Lung (tissue), 12 donors: ENCODE results near the gene ABLIM2. TPM values are rescaled to one million over a fixed set of nuclear protein-coding genes. Genes with fewer than 3 reads are reported as not detected.

Source experiments
- ATAC-seq: fragments of 200-7000 bp; cut with Tn5 transposase; one replicate; pipeline ENCODE4 v1.9.1; 2020; ENCODE audit warnings: moderate number of reproducible peaks; ENCODE audit not compliant: insufficient read depth, low FRiP score
- DNase-seq, 3 donors: peaks; one replicate each; pipeline ENCODE4 v3.0.0-alpha.2; 2013 to 2017
- H3K27ac ChIP-seq, 2 donors: one replicate each; pipeline ENCODE4 v1.5.1; 2013; ENCODE audit warnings: mild to moderate bottlenecking in 2 of 2, moderate library complexity in 2 of 2, control low read depth in 1 of 2, inconsistent platforms in 1 of 2, low read depth in 1 of 2, low read length in 1 of 2
- H3K27me3 ChIP-seq, 3 donors: one replicate each; pipeline ENCODE4 v1.5.1; 2013; ENCODE audit warnings: low read length in 2 of 3; ENCODE audit not compliant: control insufficient read depth in 3 of 3, insufficient read depth in 3 of 3
- H3K36me3 ChIP-seq, 4 donors: one replicate each; pipeline ENCODE4 v1.5.1; 2013; ENCODE audit warnings: low read length in 4 of 4, mild to moderate bottlenecking in 1 of 4, moderate library complexity in 1 of 4; ENCODE audit not compliant: control insufficient read depth in 4 of 4, insufficient read depth in 4 of 4
- H3K4me1 ChIP-seq, 5 donors: one replicate each; pipeline ENCODE4 v1.5.1; 2013; ENCODE audit warnings: low read length in 5 of 5, mild to moderate bottlenecking in 2 of 5, moderate library complexity in 1 of 5; ENCODE audit not compliant: control insufficient read depth in 5 of 5, insufficient read depth in 5 of 5
- H3K4me3 ChIP-seq: one replicate; pipeline ENCODE4 v1.5.1; 2013; ENCODE audit warnings: mild to moderate bottlenecking, control low read depth, moderate library complexity
- H3K9ac ChIP-seq, 2 donors: one replicate each; pipeline ENCODE4 v1.5.1; 2013; ENCODE audit warnings: low read length in 2 of 2, control low read depth in 1 of 2; ENCODE audit not compliant: insufficient read depth in 1 of 2
- H3K9me3 ChIP-seq, 4 donors: one replicate each; pipeline ENCODE4 v1.5.1; 2013; ENCODE audit warnings: low read length in 3 of 4, mild to moderate bottlenecking in 1 of 4, moderate library complexity in 1 of 4; ENCODE audit not compliant: control insufficient read depth in 4 of 4, insufficient read depth in 3 of 4
- WGBS, 2 donors: extraction: QIAGEN DNeasy Blood & Tissue Kit; methylation state at CpG; one replicate each; pipeline ENCODE4 v1.1.7; 2013; 5-methylcytosine and 5-hydroxymethylcytosine counted together
- polyA plus RNA-seq, 2 donors: library from polyadenylated mRNA; stranded (reverse); fragments of 200-250 nt; gene quantifications; one replicate each; pipeline ENCODE4 v1.2.1, GENCODE V29; 2013
- total RNA-seq, 2 donors: library from RNA; depleted of rRNA in 1 of 2; stranded (reverse); fragments of >200 nt in 1 of 2; gene quantifications; one replicate each; pipeline ENCODE4 v1.2.1, GENCODE V29; 2014 to 2021
- TF ChIP-seq, protein P1 (sequence below): IDR thresholded peaks from 2 replicates; pipeline ENCODE4 v1.5.1; 2012; ENCODE audit warnings: mild to moderate bottlenecking; ENCODE audit errors: control extremely low read depth, extremely low read depth
- donor health status: control.
- donor health status: control.
- donor health status: Bipolar disorder and iron deficiency.
- donor health status: healthy.
- donor health status: DM: yes; HTN: yes; CAD: no.

The ABLIM2 gene
- total and polyA plus RNA-seq, 4 donors: 1.7 to 10.9 (median 5.2) TPM

DNA sequence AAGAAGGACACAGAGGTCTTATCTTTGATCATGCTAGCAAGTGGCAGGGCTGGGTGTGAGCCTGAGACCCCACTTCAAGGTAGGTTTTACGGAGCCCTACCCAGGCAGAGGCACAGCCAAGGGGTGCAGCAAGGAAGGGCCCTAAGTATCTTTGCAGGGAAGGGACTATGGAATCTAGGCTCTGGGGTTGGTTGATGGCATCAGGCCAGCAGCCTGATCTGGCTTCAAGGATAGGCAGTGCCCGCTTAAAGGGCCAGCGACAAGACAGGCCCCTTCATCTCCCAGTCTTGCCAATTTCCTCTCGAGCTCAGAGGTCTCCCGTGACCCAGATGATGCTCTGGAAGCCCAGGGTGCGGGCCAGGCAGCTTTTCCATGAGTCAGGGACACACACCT is 5.8 kb downstream of the ABLIM2 start:
- H3K36me3 ChIP-seq: no peaks in the 10 kb centered on the region
- H3K27ac ChIP-seq: no peak overlapping the region
- 71 to 77% methylated on average over 6 of the region's 6 CpGs for WGBS, 2 donors
- H3K9me3 ChIP-seq: no peaks in the 10 kb centered on the region
- no peak for DNase-seq
- H3K27me3 ChIP-seq: peaks cover 0 to 14% (median 9%) of the 10 kb centered on the region in 3 donors
- TF ChIP-seq, protein P1, sequence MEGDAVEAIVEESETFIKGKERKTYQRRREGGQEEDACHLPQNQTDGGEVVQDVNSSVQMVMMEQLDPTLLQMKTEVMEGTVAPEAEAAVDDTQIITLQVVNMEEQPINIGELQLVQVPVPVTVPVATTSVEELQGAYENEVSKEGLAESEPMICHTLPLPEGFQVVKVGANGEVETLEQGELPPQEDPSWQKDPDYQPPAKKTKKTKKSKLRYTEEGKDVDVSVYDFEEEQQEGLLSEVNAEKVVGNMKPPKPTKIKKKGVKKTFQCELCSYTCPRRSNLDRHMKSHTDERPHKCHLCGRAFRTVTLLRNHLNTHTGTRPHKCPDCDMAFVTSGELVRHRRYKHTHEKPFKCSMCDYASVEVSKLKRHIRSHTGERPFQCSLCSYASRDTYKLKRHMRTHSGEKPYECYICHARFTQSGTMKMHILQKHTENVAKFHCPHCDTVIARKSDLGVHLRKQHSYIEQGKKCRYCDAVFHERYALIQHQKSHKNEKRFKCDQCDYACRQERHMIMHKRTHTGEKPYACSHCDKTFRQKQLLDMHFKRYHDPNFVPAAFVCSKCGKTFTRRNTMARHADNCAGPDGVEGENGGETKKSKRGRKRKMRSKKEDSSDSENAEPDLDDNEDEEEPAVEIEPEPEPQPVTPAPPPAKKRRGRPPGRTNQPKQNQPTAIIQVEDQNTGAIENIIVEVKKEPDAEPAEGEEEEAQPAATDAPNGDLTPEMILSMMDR: no peak
- H3K4me3 ChIP-seq: no peak overlapping the region
- no peak for ATAC-seq
- H3K4me1 ChIP-seq: peaks cover 0 to 4% (median 0%) of the 10 kb centered on the region in 5 donors
- H3K9ac ChIP-seq: no peak overlapping the region

DNA sequence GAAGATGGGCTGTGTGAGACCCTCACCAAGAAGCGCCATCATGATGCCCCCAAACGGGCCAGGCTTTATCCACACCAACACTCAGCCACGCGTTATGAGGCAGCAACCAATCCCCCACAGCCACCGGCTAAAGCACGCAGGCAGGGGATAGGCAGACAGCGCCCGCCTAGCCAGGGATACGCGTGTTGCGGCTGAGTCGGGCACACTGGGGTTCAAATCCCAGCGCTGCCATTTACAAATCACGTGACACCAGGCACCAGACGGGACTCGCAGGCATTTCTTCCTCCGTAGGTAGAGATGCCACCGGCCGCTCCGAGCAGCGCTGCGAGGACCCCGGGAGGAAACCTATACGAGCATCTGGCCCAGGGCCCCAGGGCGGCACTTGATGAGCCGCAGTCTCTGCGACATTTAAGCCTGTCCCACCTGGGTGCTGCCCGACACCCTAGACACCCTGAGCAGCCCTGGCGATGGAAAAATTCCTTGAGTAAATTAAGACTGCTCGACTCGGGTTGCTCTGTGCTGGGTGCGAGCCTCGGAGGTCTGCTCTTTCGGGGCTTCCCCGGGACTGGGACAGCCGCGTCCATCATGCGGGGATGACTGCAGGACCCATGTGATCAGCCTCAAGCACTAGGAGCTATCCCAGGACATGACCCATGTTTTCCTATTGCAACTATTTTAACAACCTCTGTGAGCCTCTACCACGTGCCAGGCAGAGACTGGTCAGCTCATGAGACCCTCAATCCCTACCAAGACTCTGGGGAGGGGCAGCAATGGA is 6.3 kb downstream of the ABLIM2 start:
- Histone ChIP-seq H3K4me1 (no peaks in the 10 kb centered on the region), H3K27me3 (peaks cover 0 to 8% (median 4%) of the 10 kb centered on the region in 3 donors), H3K36me3 (no peaks in the 10 kb centered on the region), H3K4me3 (no peak overlapping the region), H3K9me3 (no peaks in the 10 kb centered on the region), H3K9ac (no peak overlapping the region), H3K27ac (no peak overlapping the region)
- WGBS, 2 donors: 92 to 95% methylated on average over 39 of the region's 39 CpGs
- ATAC-seq (no peak), DNase-seq (no peak)
- TF ChIP-seq, protein P1: no peak

DNA sequence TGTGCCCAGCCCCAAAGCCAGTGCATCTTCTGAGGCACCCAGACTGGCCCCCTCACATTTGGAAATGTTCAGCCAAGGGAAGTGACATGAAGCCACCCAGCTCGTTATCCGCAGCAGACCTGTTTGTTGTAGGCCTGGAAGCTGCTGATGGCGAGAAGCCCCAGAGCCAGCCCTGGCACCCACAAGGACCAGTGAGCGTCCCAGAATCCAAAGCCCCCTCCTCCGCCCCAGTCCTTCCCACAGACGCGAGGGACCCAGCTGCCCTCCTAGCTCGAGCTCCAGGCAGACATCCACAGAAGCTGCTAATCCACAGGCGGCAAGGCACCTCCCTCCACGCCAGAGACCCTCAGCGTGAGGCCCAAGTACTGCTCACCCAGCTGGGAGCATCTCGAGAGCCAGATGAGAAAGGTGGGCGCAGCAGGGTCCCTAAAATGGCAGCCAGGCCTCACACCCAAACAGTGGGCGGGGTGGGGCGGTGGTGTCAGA is 7.4 kb downstream of the ABLIM2 start:
- H3K27ac ChIP-seq: no peak overlapping the region
- peaks cover 0 to under 1% (median 0%) of the 10 kb centered on the region in 3 donors for H3K27me3 ChIP-seq
- DNase-seq (no peak), ATAC-seq (no peak)
- 91% methylated on average over 15 of the region's 15 CpGs for WGBS, 2 donors
- H3K4me3 ChIP-seq: no peak overlapping the region
- no peaks in the 10 kb centered on the region for H3K9me3 ChIP-seq
- no peaks in the 10 kb centered on the region for H3K36me3 ChIP-seq
- TF ChIP-seq, protein P1: no peak
- peaks cover 0 to 1% (median 0%) of the 10 kb centered on the region in 5 donors for H3K4me1 ChIP-seq
- H3K9ac ChIP-seq: no peak overlapping the region
